ENCODE results near the gene ZMIZ1. TPM values are rescaled to one million over a fixed set of nuclear protein-coding genes. Genes with fewer than 3 reads are reported as not detected.
A peak's percentile ranks its signal among the peaks of the same experiment; 100 is the strongest.

The ZMIZ1 gene
- total RNA-seq, 2 experiments from 2014 or later, result 27.3 to 28.2 TPM

DNA sequence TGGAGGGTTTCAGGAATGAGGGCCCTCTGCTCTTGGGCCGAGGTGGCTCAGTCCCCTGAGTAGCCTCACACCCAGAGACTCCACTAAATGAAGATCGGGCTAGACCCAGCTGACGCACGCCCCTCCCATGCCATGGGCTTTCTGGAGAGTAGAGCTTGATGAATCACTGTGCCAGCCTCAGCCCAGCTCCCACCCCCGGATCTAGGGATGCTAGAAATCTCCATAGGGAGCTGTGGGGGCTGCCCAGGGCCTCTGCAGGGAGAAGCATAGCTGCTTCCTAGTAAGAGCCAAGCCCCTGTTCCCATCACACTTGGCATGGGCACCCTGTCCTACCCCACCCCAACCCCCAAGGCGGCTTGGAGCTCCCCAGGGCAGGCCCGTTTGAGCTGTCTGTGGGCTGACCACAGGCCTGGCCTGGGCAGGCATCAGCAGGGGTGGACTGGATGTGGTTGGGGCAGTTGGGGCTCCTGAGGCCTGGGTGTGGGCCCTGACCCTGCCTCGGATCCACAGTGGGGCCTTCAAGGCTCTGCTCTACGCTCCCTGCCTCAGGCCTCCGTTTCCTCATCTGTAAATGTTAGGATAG, 121.2 kb downstream of the ZMIZ1 start:
- Mint-ChIP-seq H3K9me3 (no peaks in the 10 kb centered on the region), H3K4me1 (no peaks in the 10 kb centered on the region), H3K36me3 (no peaks in the 10 kb centered on the region), H3K4me3 (no peak overlapping the region), H3K27ac (no peak overlapping the region), H3K27me3 (no peaks in the 10 kb centered on the region)
- no peak for DNase-seq

DNA sequence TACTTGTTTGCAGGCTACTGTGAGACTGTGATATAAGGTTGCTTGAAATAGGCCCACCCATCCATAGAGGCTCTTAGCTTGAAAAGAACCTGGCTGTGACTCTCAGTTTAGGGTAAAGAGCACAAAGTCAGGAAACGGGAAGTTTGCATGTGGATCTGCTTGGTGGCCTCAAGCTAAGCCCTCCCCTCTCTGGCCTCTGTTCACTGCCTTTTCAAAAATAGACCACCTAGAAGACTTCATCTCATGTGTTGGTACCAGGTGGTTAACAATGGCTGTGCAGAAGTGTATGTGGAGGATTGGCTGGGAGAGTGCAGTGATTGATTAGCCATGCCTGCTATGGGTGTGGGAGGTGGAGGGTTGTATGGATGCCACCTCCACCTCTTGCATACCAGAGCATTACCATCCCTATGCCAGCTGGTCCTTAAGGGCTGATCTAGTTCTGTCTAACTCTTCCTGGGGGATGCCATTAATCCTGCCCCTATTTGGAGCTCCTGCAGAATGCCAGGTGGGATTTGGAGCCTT, 122.0 kb downstream of the ZMIZ1 start:
- no peak for DNase-seq
- H3K9me3 Mint-ChIP-seq, result no peaks in the 10 kb centered on the region
- H3K27ac Mint-ChIP-seq, result no peak overlapping the region
- H3K36me3 Mint-ChIP-seq, result no peaks in the 10 kb centered on the region
- H3K4me1 Mint-ChIP-seq, result peaks cover 4% of the 10 kb centered on the region
- H3K4me3 Mint-ChIP-seq, result no peak overlapping the region
- H3K27me3 Mint-ChIP-seq, result no peaks in the 10 kb centered on the region

DNA sequence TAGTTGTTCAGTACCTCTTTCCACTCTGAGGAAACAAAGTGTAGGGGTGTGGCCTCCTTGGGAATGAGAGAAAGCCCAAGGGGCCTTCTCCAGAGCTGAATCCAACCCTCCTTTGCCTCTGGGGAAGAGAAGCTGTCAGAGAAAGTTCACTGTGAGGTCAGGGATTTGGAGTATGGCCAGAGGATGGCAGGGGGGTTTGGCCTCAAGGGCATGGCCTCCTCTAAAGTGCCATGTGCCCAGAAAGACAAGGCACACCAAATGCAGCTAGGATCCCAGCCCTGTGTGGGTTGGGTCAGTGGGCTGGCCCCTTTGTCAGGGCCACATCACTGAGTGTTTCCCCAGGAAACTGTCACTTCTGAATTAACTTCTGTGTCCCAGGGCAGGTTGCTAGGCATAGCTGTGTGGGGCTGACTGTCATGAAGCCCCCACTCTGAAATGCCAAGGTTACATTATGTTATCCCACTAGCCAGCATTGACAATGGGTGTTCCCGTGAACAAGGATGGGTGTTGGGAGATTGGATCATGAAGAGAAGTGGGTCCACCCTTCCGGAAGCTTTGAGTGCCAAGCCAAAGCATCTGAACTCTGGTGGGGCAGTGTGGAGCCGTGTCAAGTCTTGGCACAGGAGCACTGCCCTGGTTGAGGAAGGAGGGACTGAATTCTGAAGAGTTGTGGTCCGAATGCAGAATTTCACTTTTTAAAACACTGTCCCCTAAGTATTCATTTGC, 123.3 kb downstream of the ZMIZ1 start:
- Mint-ChIP-seq H3K9me3 (no peaks in the 10 kb centered on the region), H3K4me3 (no peak overlapping the region), H3K27me3 (no peaks in the 10 kb centered on the region), H3K36me3 (no peaks in the 10 kb centered on the region), H3K4me1 (peaks cover 4% of the 10 kb centered on the region), H3K27ac (no peak overlapping the region)
- no peak for DNase-seq

DNA sequence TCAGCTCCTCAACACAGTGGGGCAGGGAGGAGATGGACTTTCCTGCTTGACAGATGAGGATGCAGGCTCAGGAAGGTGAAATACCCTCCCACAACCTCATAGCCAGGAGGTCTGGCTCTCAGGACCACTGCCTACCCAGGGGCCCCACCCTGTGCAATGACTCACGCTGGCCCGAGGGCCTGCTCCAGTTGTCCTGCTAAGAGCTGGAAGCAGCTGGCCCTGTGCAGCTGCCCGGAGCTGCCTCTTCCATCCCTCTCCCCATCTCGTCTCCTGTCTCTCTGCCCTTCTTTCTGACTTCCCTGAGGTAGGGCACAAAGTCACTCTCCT, 123.9 kb downstream of the ZMIZ1 start:
- H3K4me3 Mint-ChIP-seq, result no peak overlapping the region
- peaks cover 4% of the 10 kb centered on the region for H3K4me1 Mint-ChIP-seq
- no peaks in the 10 kb centered on the region for H3K36me3 Mint-ChIP-seq
- no peak overlapping the region for H3K27ac Mint-ChIP-seq
- H3K9me3 Mint-ChIP-seq, result no peaks in the 10 kb centered on the region
- H3K27me3 Mint-ChIP-seq, result no peaks in the 10 kb centered on the region
- DNase-seq, result no peak

DNA sequence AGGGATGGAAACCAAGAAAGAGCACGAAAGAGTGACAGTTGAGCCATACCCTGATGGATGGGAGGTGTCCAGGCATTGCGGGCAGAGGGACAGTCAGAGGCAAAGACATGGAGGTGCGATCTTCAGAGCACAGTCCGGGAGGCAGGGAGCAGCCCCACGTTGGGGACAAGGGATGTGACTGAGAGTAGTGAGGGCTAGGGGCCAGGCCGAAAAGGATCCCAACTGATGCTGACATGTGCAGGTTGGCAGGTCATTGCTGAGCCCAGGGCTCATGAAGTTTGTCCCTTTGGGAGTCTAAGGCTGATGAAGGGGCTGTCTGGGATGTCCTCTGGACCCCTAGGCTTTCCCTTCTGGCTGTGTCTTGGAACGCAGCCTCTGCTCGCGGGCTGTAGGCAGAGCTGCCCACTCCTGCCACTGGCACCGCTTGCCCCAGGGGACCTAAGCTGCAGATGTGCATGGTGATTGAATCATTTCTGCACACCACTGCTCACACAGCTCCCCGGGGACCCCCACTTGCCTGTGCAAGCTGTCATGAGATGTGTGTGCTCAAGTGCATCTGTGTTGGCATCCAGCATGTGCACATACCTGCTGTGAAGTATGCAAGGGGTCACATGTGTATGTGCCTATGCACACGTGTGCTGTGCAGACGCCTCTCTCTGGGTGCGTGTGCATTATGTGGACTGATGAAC, 125.1 kb downstream of the ZMIZ1 start:
- no peaks in the 10 kb centered on the region for H3K9me3 Mint-ChIP-seq
- peaks cover 4% of the 10 kb centered on the region for H3K4me1 Mint-ChIP-seq
- H3K36me3 Mint-ChIP-seq, result no peaks in the 10 kb centered on the region
- H3K4me3 Mint-ChIP-seq, result no peak overlapping the region
- H3K27me3 Mint-ChIP-seq, result no peaks in the 10 kb centered on the region
- DNase-seq, result no peak
- H3K27ac Mint-ChIP-seq, result no peak overlapping the region

DNA sequence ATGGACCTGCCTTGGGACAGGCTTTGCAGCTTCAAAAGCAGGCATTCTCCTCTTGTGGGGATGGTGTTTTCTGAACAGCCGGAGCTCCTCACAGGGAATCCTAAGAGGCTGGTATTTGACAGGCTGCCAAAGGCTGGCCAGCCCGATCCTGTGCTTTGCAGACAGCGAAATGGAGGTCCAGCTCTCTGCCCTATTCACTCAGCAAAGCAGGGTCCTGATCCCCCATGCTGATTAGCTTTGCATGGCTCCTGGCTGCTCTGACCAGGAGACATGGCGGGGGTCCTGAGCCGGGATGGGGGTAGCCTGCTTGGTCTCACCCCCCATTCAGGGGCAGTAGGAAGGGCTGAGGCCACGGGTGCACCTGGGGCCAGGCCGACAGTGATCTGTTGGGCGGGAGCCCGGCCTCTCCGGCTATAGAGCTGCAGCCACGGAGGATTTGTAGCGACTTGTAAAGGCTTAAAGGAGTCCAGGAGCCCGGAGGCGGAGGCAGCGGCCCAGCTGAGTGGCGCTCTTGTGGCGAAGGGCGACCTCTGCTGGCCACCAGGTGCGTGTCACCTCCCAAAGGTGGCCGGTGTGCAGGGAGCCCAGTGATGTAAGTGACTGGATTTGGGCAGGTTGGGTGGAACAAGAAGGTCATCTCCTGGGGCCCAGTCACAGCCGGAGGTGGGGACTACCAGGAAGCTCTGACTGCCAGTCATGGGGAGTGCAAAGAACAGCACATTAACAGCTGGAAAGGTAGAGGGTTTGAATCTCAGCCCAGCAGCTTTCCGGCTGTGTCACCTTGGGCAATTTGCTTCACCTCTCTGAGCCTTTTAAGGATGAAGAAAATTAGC, 126.5 kb downstream of the ZMIZ1 start:
- peaks cover 4% of the 10 kb centered on the region for H3K4me1 Mint-ChIP-seq
- no peaks in the 10 kb centered on the region for H3K9me3 Mint-ChIP-seq
- no peaks in the 10 kb centered on the region for H3K27me3 Mint-ChIP-seq
- no peaks in the 10 kb centered on the region for H3K36me3 Mint-ChIP-seq
- H3K27ac Mint-ChIP-seq, result no peak overlapping the region
- no peak overlapping the region for H3K4me3 Mint-ChIP-seq
- DNase-seq, result peak; percentile 80

DNA sequence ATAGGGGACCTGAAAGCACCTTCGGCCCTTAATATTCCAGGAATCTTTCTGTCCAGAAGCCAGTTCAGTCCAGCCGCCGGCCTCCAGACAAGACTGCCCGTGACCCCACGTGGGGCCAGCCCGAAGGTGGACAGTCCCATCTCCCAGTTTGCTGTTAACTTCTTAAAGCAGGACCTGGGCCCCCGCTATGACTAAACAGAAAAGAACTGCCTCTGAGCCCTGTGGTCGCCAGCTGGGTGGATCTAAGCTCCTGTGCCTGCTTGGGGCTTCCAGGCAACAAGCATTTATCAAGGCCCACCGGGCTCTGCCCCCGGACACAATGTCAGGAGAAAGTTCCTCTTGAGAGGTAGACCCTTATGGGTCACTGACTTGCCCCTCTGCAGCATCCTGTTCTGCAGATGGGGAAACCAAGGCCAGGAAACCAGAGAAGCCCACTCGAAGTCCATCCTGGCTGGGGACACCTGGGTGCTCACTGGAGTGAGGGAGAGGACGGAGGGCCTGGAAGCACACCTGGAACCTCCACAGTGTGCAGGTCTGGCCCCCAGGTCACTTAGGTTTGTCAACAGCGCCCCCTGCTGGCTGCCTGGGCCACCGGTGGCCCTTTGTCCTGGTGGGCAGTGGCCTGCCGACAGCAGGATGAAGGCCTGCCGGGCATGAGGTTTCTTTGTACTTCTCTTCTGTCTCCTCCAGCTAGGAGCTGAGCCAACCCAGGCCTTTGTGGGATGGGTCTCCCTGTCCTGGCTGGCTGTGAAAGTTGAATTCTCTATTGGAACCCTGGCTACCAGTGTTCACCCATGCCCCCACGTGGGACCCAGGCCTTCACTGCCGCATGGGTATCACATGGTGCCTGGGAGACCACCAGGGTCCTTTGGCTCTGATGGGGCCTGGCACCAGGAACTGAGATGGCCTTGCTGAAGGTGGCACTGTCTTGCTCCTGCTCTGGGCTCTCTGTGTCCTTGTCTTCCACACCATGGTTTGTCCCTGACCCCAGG, 128.0 kb downstream of the ZMIZ1 start:
- no peak overlapping the region for H3K4me3 Mint-ChIP-seq
- H3K9me3 Mint-ChIP-seq, result no peaks in the 10 kb centered on the region
- H3K27ac Mint-ChIP-seq, result no peak overlapping the region
- peak; percentile 73 for DNase-seq
- peaks cover 4% of the 10 kb centered on the region for H3K4me1 Mint-ChIP-seq
- no peaks in the 10 kb centered on the region for H3K36me3 Mint-ChIP-seq
- no peaks in the 10 kb centered on the region for H3K27me3 Mint-ChIP-seq

DNA sequence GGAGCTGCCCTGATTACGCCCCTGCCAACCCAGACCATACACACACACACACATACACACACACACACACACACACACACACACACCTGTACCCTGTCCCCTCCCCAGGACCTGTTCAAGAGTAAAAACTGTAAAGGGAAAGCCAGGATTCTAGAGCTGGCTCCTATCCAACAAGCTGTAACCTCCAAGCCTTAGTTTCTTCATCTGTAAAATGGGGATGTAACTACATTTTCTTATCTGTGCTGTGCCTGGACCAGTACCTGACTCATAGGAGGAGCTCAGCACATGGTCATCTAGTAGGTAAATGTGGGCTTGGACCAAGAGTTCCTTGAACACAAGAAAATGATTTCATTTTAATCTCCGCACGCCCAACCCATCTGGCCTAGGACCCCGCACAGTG, 128.8 kb downstream of the ZMIZ1 start:
- H3K4me3 Mint-ChIP-seq, result no peak overlapping the region
- H3K36me3 Mint-ChIP-seq, result no peaks in the 10 kb centered on the region
- H3K9me3 Mint-ChIP-seq, result no peaks in the 10 kb centered on the region
- H3K4me1 Mint-ChIP-seq, result peaks cover 4% of the 10 kb centered on the region
- no peaks in the 10 kb centered on the region for H3K27me3 Mint-ChIP-seq
- H3K27ac Mint-ChIP-seq, result no peak overlapping the region
- no peak for DNase-seq

DNA sequence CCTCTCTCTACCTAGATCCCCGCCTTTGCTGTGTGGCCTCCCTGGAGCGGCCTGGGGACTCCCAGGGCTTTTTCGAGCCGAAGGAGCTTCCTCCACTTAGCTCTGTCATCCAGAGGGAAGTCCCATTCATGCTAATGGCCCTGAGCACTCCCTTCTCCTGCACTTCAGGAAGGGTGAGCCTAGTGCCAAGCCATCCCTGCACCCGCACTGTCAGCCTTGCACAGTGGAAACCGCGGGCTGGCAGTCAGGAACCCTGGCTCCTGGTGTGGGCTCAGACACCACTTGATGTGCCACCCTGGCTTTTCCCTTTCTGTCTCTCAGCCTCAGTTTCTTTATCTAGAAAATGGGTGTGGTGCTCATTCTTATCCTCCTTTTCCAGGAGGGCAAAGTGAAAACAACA, 131.6 kb downstream of the ZMIZ1 start:
- no peaks in the 10 kb centered on the region for H3K27me3 Mint-ChIP-seq
- peaks cover 8% of the 10 kb centered on the region for H3K4me1 Mint-ChIP-seq
- H3K27ac Mint-ChIP-seq, result no peak overlapping the region
- DNase-seq, result no peak
- H3K4me3 Mint-ChIP-seq, result no peak overlapping the region
- H3K36me3 Mint-ChIP-seq, result peaks cover 4% of the 10 kb centered on the region
- H3K9me3 Mint-ChIP-seq, result no peaks in the 10 kb centered on the region

DNA sequence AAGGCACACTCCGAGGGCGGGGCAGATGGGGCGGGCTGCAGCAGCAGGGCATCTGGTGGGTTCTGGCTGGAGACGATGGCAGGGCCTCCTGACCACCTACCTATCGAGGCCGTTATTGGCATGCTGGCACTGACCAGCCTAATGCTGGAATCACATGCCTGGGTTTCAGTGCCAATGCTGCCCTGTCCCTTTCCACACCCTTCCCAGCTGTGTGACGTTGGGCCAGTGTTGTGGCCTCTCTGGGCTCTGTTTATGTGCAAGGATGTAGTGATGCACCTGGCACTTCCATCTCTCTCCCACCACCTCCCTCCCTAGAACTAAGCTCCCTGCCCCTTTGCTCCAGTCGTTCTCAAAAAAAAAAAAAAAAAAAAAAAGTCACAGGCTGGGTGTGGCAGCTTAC, 132.9 kb downstream of the ZMIZ1 start:
- Mint-ChIP-seq H3K9me3 (no peaks in the 10 kb centered on the region), H3K4me3 (no peak overlapping the region), H3K36me3 (peaks cover 4% of the 10 kb centered on the region), H3K4me1 (peaks cover 3% of the 10 kb centered on the region), H3K27ac (no peak overlapping the region), H3K27me3 (no peaks in the 10 kb centered on the region)
- DNase-seq, result no peak

DNA sequence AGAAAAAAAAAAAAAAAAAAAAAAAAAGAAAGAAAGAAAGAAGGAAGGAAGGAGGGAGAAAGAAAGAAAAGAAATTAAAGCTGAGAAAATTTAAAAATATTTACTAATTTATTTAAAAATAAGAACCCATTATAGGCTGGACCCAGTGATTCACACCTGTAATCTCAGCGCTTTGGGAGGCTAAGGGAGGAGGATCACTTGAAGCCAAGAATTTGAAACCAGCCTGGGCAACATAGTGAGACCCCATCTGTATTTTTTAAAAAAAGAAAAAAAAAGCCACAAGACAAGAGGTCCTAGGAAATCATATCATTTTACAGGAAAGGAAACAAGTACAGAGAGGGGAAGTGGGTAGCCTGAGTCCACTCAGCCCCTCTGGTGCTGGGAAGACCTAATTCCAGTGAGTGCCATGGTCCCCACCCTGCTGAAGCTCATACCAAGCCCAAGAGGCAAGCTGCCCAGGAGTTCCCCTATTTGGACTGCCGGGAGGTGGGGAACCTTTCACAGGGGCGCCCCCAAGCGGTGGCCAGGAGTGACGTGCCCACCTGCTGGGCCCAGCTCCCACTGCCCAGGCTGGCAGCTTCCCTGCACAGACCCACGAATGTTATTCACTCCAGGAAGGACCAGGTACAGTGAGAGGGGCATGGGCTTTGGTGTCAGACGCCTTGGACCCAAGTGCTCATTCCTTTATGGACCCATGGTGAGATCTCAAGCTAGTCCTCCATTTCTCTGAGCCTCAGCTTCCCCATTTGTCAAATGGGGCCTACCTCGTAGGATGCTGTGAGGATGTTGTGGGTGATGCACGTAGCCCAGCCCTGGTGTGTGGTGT, 133.6 kb downstream of the ZMIZ1 start:
- Mint-ChIP-seq H3K4me3 (no peak overlapping the region), H3K4me1 (peaks cover 3% of the 10 kb centered on the region), H3K36me3 (peaks cover 4% of the 10 kb centered on the region), H3K27ac (no peak overlapping the region), H3K27me3 (no peaks in the 10 kb centered on the region), H3K9me3 (no peaks in the 10 kb centered on the region)
- DNase-seq, result peak; percentile 46

DNA sequence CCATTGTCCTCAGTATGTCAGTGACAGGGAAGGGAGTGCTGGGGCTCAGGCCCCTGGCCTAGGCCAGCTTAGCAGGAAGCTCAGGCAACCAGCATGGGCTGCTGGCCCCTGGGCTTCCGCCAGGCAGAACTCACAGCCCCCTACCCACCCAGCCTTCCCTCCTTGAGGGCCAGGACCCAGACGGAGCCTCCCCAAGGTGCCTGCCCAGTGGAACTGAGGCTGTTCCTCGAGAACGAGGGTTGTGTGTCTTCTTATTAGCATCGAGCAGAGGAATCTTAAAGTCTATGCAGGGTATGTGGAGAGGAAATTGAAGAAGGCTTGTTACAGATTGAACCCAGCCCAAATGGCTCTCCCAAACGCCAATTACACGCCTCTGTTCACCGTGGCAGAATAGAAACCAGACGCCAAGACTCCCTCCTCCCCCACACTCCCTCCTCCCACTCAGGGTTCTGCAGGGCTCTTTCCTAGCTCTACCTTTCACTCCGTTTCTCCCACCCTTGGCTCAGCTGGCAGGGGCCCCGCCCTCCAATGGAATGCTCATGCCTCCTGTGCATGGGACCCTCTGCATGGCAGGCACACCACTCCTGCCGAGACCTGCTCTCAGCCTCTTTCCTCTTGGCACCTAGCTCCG, 134.4 kb downstream of the ZMIZ1 start:
- H3K9me3 Mint-ChIP-seq, result no peaks in the 10 kb centered on the region
- H3K36me3 Mint-ChIP-seq, result peaks cover 4% of the 10 kb centered on the region
- H3K4me3 Mint-ChIP-seq, result no peak overlapping the region
- no peak for DNase-seq
- H3K4me1 Mint-ChIP-seq, result peaks cover 3% of the 10 kb centered on the region
- no peak overlapping the region for H3K27ac Mint-ChIP-seq
- H3K27me3 Mint-ChIP-seq, result no peaks in the 10 kb centered on the region

DNA sequence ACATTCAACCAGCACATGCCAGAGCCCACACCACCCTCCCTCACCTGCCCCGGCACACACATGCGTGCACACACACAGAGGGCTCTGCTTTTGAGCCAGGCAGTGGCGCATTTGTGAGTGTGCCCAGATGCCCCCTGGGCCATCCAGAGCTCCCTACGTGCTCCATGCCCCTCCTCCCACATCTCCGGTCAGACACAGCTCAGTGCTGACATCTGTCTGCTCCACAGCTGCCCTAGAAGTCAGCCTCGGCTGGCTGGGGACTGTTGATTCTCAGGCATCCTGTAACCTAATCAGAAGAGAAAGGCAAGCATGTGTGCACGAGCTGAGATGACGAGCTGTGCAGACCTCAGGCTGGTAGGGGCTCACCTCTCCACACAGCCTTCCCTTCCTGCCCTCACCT, 135.1 kb downstream of the ZMIZ1 start:
- no peak for DNase-seq
- Mint-ChIP-seq H3K36me3 (peaks cover 4% of the 10 kb centered on the region), H3K9me3 (no peaks in the 10 kb centered on the region), H3K27me3 (no peaks in the 10 kb centered on the region), H3K27ac (no peak overlapping the region), H3K4me3 (no peak overlapping the region), H3K4me1 (peaks cover 3% of the 10 kb centered on the region)

Measured in activated naive CD8-positive, alpha-beta T cell treated with anti-CD3 and anti-CD28 coated beads for 36 hours (primary cell).